CD14-positive monocyte (primary cell): ENCODE results near the gene GAST. TPM values are rescaled to one million over a fixed set of nuclear protein-coding genes. Genes with fewer than 3 reads are reported as not detected.

ENCODE experiments used
- DNase-seq, 3 donors: peaks; one replicate each; pipeline ENCODE4 v3.0.0-alpha.2; 2011 to 2022
- H2AFZ ChIP-seq: 2 replicates; pipeline ENCODE4 v1.6.0; 2012; ENCODE audit warnings: mild to moderate bottlenecking, low read depth, low read length, inconsistent platforms; ENCODE audit not compliant: insufficient read depth, poor library complexity, severe bottlenecking
- H3K27ac ChIP-seq, 2 donors: 1 replicate in 1 of 2; 2 replicates in 1 of 2; pipeline ENCODE4 v1.5.1; 2012 to 2013; ENCODE audit warnings: low read length in 2 of 2, control low read depth in 1 of 2, inconsistent platforms in 1 of 2, low read depth in 1 of 2, mild to moderate bottlenecking in 1 of 2
- H3K27me3 ChIP-seq, 2 donors: one replicate each; pipeline versions ENCODE4 v1.6.0 to v1.6.1; 2011 to 2013; ENCODE audit warnings: low read length in 2 of 2; ENCODE audit not compliant: control insufficient read depth in 2 of 2, insufficient read depth in 2 of 2
- H3K36me3 ChIP-seq, 2 donors: replicated peaks in 1 of 2; 1 replicate in 1 of 2; 2 replicates in 1 of 2; pipeline versions ENCODE4 v1.5.1 to v1.6.1; 2012 to 2013; ENCODE audit warnings: low read length in 2 of 2, control low read depth in 1 of 2, inconsistent platforms in 1 of 2, mild to moderate bottlenecking in 1 of 2; ENCODE audit not compliant: insufficient read depth in 2 of 2, control insufficient read depth in 1 of 2
- H3K4me1 ChIP-seq, 2 donors: 1 replicate in 1 of 2; 2 replicates in 1 of 2; pipeline versions ENCODE4 v1.5.1 to v1.6.1; 2012 to 2013; ENCODE audit warnings: low read length in 2 of 2, control low read depth in 1 of 2, inconsistent platforms in 1 of 2, mild to moderate bottlenecking in 1 of 2, moderate library complexity in 1 of 2; ENCODE audit not compliant: insufficient read depth in 2 of 2, control insufficient read depth in 1 of 2
- H3K4me2 ChIP-seq: replicated peaks from 2 replicates; pipeline ENCODE3; 2012; ENCODE audit warnings: low read length, moderate library complexity, mild to moderate bottlenecking; ENCODE audit not compliant: poor library complexity, severe bottlenecking; ENCODE audit errors: extremely low read depth
- H3K4me3 ChIP-seq, 3 experiments: fragments of 200-600 bp in 1 of 3; sonication (generic) in 1 of 3; replicated peaks in 1 of 3; 1 replicate in 2 of 3; 2 replicates in 1 of 3; pipeline ENCODE4 v1.5.1; 2011 to 2013; ENCODE audit warnings: low read length in 3 of 3, mild to moderate bottlenecking in 3 of 3, control low read depth in 2 of 3, low read depth in 2 of 3, inconsistent platforms in 1 of 3, moderate library complexity in 1 of 3
- H3K79me2 ChIP-seq: 2 replicates; pipeline ENCODE4 v1.6.0; 2012; ENCODE audit warnings: mild to moderate bottlenecking, control low read depth, inconsistent platforms, low read length, moderate library complexity; ENCODE audit not compliant: insufficient read depth
- H3K9ac ChIP-seq: 2 replicates; pipeline ENCODE4 v1.6.0; 2017; ENCODE audit warnings: low read length, mild to moderate bottlenecking; ENCODE audit not compliant: insufficient read depth, poor library complexity, severe bottlenecking
- H3K9me3 ChIP-seq, 2 donors: replicated peaks in 1 of 2; 1 replicate in 1 of 2; 2 replicates in 1 of 2; pipeline versions ENCODE4 v1.5.1 to v1.6.1; 2012 to 2013; ENCODE audit warnings: low read length in 2 of 2, control low read depth in 1 of 2; ENCODE audit not compliant: control insufficient read depth in 1 of 2, insufficient read depth in 1 of 2
- H4K20me1 ChIP-seq: 2 replicates; pipeline ENCODE4 v1.6.0; 2012; ENCODE audit warnings: mild to moderate bottlenecking, low read length, control low read depth, moderate library complexity; ENCODE audit not compliant: insufficient read depth
- H3K27ac Mint-ChIP-seq, 7 donors: one replicate each; pipeline ENCODE4 v1.8.0; 2020; ENCODE audit warnings: mild to moderate bottlenecking in 7 of 7, mixed read lengths in 7 of 7, moderate library complexity in 6 of 7, inconsistent platforms in 2 of 7
- H3K27me3 Mint-ChIP-seq, 3 donors: one replicate each; pipeline ENCODE4 v1.8.0; 2021 to 2022; ENCODE audit warnings: low read depth in 3 of 3, mild to moderate bottlenecking in 3 of 3, mixed read lengths in 3 of 3, moderate library complexity in 3 of 3, inconsistent platforms in 1 of 3
- H3K36me3 Mint-ChIP-seq, 2 donors: one replicate each; pipeline ENCODE4 v1.8.0; 2020; ENCODE audit warnings: mixed read lengths in 2 of 2, inconsistent platforms in 1 of 2, mild to moderate bottlenecking in 1 of 2
- H3K4me1 Mint-ChIP-seq: one replicate; pipeline ENCODE4 v1.8.0; 2020; ENCODE audit warnings: mild to moderate bottlenecking, mixed read lengths
- H3K4me3 Mint-ChIP-seq, 2 donors: one replicate each; pipeline ENCODE4 v1.8.0; 2020; ENCODE audit warnings: mild to moderate bottlenecking in 2 of 2, mixed read lengths in 2 of 2, moderate library complexity in 1 of 2
- H3K9me3 Mint-ChIP-seq, 7 donors: one replicate each; pipeline ENCODE4 v1.8.0; 2020 to 2022; ENCODE audit warnings: mixed read lengths in 7 of 7, mild to moderate bottlenecking in 6 of 7, moderate library complexity in 6 of 7, inconsistent platforms in 2 of 7
- WGBS: methylation state at CpG from one replicate; pipeline ENCODE4 v1.1.5; 2013; ENCODE audit warnings: missing lambda C conversion rate; ENCODE audit not compliant: insufficient coverage; 5-methylcytosine and 5-hydroxymethylcytosine counted together
- intact Hi-C, 2 donors: fragments of 100-400 bp; cut with micrococcal nuclease; formaldehyde crosslinking; loops; one replicate each; pipeline versions ENCODE4 v1.15.0 to v1.15.1; 2023
- polyA plus RNA-seq, 3 donors: library from polyadenylated mRNA; depleted of rRNA in 1 of 3; unstranded in 2 of 3; stranded (reverse) in 1 of 3; fragments of 300-500 nt in 2 of 3; fragments of >200 nt in 1 of 3; fragmentation: Illumina TruSeq in 2 of 3; gene quantifications; 1 replicate in 2 of 3; 2 replicates in 1 of 3; pipeline ENCODE4 v1.2.3, GENCODE V29; 2012 to 2021
- TF ChIP-seq, protein P1 (sequence below): fragments of 200-600 bp; IDR thresholded peaks from one replicate; pipeline ENCODE4 v1.8.0; 2022; ENCODE audit warnings: antibody characterized with exemption, mild to moderate bottlenecking

Gene GAST
- polyA plus RNA-seq, 3 donors = not detected

GRCh38 chr17:41702712-41703111, 9.4 kb upstream of the GAST start:
- H2AFZ ChIP-seq = no peak overlapping the region
- Mint-ChIP-seq H3K27ac (no peak overlapping the region), H3K9me3 (no peaks in the 10 kb centered on the region), H3K36me3 (no peaks in the 10 kb centered on the region), H3K4me3 (no peak overlapping the region), H3K27me3 (peaks cover 0 to 2% (median under 1%) of the 10 kb centered on the region in 3 donors), H3K4me1 (peaks cover 3% of the 10 kb centered on the region)
- no peak overlapping the region for H3K4me3 ChIP-seq
- no peaks in the 10 kb centered on the region for H3K9me3 ChIP-seq
- no peak overlapping the region for H3K9ac ChIP-seq
- H4K20me1 ChIP-seq = no peaks in the 10 kb centered on the region
- no peak overlapping the region for H3K4me2 ChIP-seq
- peaks cover under 1% of the 10 kb centered on the region in 2 donors for H3K4me1 ChIP-seq
- WGBS = 100% methylated on average over 3 of the region's 8 CpGs
- TF ChIP-seq, protein P1, sequence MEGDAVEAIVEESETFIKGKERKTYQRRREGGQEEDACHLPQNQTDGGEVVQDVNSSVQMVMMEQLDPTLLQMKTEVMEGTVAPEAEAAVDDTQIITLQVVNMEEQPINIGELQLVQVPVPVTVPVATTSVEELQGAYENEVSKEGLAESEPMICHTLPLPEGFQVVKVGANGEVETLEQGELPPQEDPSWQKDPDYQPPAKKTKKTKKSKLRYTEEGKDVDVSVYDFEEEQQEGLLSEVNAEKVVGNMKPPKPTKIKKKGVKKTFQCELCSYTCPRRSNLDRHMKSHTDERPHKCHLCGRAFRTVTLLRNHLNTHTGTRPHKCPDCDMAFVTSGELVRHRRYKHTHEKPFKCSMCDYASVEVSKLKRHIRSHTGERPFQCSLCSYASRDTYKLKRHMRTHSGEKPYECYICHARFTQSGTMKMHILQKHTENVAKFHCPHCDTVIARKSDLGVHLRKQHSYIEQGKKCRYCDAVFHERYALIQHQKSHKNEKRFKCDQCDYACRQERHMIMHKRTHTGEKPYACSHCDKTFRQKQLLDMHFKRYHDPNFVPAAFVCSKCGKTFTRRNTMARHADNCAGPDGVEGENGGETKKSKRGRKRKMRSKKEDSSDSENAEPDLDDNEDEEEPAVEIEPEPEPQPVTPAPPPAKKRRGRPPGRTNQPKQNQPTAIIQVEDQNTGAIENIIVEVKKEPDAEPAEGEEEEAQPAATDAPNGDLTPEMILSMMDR = no peak
- H3K79me2 ChIP-seq = no peaks in the 10 kb centered on the region
- intact Hi-C loops = no loop called here
- H3K27ac ChIP-seq = no peak overlapping the region
- H3K27me3 ChIP-seq = no peaks in the 10 kb centered on the region
- no peaks in the 10 kb centered on the region for H3K36me3 ChIP-seq
- no peak for DNase-seq

DNA sequence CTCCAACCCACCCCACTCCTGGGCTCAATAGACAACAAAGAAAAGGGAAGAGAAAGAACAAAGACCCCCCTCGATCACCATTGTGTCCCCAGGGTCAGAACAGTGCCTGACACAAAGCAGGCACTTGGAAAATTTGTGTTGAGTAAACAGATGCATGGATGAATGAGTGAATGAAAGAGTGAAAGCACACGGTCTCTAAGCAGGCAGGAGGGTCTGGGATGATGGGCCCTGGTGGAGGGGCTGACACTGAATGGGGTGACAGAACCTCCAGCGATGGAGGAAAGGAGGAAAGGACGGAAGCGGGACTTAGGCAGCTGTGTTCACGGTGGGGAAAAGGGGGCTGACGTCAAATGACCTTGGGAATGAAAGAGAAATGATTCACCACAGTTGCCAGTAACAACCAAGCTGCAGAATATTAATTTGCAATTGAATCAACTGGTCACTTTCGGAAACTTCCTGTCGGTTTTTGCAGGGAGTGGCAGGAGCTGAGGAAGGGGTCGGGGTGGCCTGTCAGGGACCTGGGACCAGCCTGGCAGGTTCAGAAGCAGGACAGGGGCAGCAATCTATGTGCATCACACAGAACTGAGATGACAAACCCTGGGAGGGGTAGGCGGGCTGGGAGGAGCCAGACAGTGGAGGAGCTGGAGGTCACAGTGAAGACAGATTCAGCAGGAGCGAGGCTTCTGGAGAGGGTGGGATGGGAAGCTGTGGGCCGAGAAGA, 6.7 kb upstream of the GAST start:
- TF ChIP-seq, protein P1 = no peak
- no peak for DNase-seq
- WGBS = 92% methylated on average over 7 of the region's 13 CpGs
- Mint-ChIP-seq H3K36me3 (no peaks in the 10 kb centered on the region), H3K27me3 (peaks cover 3 to 4% (median 3%) of the 10 kb centered on the region in 3 donors), H3K4me1 (peaks cover 1% of the 10 kb centered on the region), H3K4me3 (no peak overlapping the region), H3K27ac (peak overlapping the region in 1 of 7 donors; percentile 39), H3K9me3 (peaks cover 0 to 4% (median 0%) of the 10 kb centered on the region in 7 donors)
- Histone ChIP-seq H3K4me3 (no peak overlapping the region), H3K27ac (no peak overlapping the region), H3K4me2 (no peak overlapping the region), H3K9me3 (no peaks in the 10 kb centered on the region), H2AFZ (no peak overlapping the region), H3K9ac (no peak overlapping the region), H3K27me3 (no peaks in the 10 kb centered on the region), H4K20me1 (no peaks in the 10 kb centered on the region), H3K4me1 (no peaks in the 10 kb centered on the region), H3K36me3 (no peaks in the 10 kb centered on the region), H3K79me2 (no peaks in the 10 kb centered on the region)
- intact Hi-C loops = no loop called here
